Motor neuron (in vitro differentiated cells): ENCODE data around the gene TMEM121B. TPM values are rescaled to one million over a fixed set of nuclear protein-coding genes. Genes with fewer than 3 reads are reported as not detected.
A peak's percentile ranks its signal among the peaks of the same experiment; 100 is the strongest.

Experiments
- ATAC-seq, 8 experiments: fragments of 200-7000 bp; cut with Tn5 transposase; replicated peaks in 6 of 8; 2 replicates each; pipeline ENCODE4 v1.8.0; 2021; ENCODE audit warnings: mild to moderate bottlenecking in 8 of 8, moderate library complexity in 8 of 8
- H3K27ac ChIP-seq, 2 donors: fragments of 250-450 bp; sonication (Bioruptor Pico); 2 replicates each; pipeline ENCODE4 v1.9.0; 2021; ENCODE audit warnings: antibody characterized with exemption in 2 of 2, mild to moderate bottlenecking in 2 of 2, moderate library complexity in 1 of 2
- H3K4me1 ChIP-seq, 2 donors: fragments of 250-450 bp; sonication (Bioruptor Pico); replicated peaks in 1 of 2; 2 replicates each; pipeline ENCODE4 v1.6.1; 2021; ENCODE audit warnings: antibody characterized with exemption in 2 of 2, mild to moderate bottlenecking in 2 of 2, moderate library complexity in 1 of 2
- H3K4me3 ChIP-seq, 5 donors: fragments of 250-450 bp; sonication (Bioruptor Pico); 2 replicates each; pipeline ENCODE4 v1.9.0; 2021; ENCODE audit warnings: antibody characterized with exemption in 5 of 5, mild to moderate bottlenecking in 5 of 5, moderate library complexity in 4 of 5
- WGBS, 10 experiments: fragments of 450-650 bp; shearing (Covaris generic); methylation state at CpG; one replicate each; pipeline ENCODE4 v1.0.0; 2022; 5-methylcytosine and 5-hydroxymethylcytosine counted together
- in situ Hi-C, 9 experiments: fragments of 400-800 bp; cut with MboI; loops; one replicate each; pipeline ENCODE4 v1.15.0; 2021; ENCODE audit warnings: low sequenced_read_pairs in 9 of 9, low pct_unique_long_range_greater_than_20kb in 2 of 9; ENCODE audit not compliant: unreplicated experiment in 9 of 9
- total RNA-seq, 8 experiments: library from RNA; unstranded; fragments of 300-600 nt; gene quantifications; 2 replicates each; pipeline versions ENCODE4 v1.2.3 to v1.2.4, GENCODE V29; 2022

TMEM121B gene
- 10 to 100 TPM in 1 of 8 experiments, 1 to 10 TPM in 4, under 1 TPM in 3; 0.15 to 10.3 (median 4.9) TPM for total RNA-seq

DNA sequence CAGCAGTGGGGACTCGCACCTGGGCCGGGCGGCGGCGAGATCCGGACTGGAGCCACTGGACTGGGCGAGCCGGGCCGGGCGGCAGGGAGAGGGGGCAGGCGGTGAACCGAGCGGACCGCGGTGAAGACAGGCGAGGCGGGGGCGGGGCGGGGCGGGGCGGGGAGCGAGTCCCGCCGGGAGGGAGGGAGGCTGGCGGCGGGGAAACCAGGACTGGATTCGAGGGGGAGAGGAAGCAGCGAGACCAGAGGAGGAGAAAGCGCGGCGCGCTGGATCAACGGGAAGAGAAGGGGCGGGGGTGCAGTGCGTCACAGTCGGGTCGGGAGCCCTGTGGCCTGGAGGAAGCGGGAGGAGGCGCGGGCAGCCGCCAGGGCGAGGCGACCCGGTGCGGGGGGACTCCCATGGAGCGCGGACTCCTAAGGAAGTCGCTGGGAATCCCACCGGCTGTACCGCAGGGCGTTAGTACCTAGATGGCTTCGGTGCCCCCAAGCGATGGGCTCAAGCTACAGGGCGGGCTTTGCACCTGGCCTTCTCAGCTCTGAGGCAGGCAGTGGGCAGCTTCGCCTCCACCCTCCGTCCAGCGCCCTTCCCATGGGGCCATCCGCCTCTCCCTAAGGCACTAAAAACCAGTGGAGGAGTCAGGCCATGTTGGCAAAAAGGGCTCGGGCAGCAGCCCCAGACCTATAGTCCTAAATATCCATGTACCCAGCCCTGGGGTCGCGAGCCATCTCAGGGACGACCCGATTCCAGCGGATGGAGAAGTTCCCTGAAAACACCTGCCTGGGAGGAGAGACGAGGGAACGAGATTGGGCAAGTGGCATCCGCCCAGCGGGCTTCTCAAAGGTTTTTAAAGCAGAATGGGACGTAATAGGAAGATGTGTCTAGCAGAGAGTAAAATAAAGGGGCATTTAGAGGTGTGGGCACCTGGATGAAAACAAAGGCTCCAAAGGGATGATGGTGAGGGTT lies at the start of gene TMEM121B:
Gene TMEM121B (minus strand): TSS at position 128 of the 963 bp plus-strand sequence. CDS start 233 bp downstream, outside the sequence.
- peak within 1 kb of the TSS; percentile 61 to 74 (median 67) for H3K4me3 ChIP-seq
- H3K27ac ChIP-seq, result peak within 1 kb of the TSS; percentile 73 to 76
- H3K4me1 ChIP-seq, result peaks cover 11 to 28% of the 10 kb centered on the region in 2 donors
- WGBS, 10 experiments, result 0 to 53% (median 30%) methylated on average over 1 to 13 of the region's 69 CpGs; no CpG with 5 or more reads in 4 of the 10 experiments
- peak; percentile 86 to 93 (median 90) for ATAC-seq
- in situ Hi-C loops, result no loop called here

DNA sequence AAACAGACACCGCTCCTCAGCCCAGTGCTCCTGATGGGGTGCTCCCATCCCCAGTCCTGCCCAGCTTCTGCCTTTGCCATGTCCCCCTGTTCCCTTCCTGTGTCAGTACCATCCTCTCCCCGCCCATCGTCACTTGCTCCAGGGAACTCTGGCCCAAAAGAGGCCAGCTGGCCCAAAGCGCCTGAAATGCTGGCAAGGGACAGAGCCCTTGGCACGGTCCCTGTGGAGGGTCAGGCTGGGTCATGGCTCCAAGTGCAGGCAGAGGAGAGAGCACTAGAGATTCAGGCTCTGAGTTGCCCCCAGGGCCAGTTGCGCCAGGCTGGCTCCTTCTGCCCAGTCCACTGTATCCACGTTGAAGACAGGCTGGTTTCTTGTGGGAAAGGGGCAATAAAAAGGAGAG lies 46.3 kb upstream of the TMEM121B start:
- in situ Hi-C loops, result loop anchor here in 2 of 9 experiments (25.0 kb wide), 1 partner anchor 320 kb away; no protein-coding TSS in a partner anchor
- peaks cover 5 to 6% of the 10 kb centered on the region in 2 donors for H3K4me1 ChIP-seq
- WGBS, 10 experiments, result 0 to 100% (median 60%) methylated on average over 1 to 6 of the region's 7 CpGs; no CpG with 5 or more reads in 2 of the 10 experiments
- H3K27ac ChIP-seq, result no peak overlapping the region
- H3K4me3 ChIP-seq, result no peak overlapping the region
- ATAC-seq, result no peak

DNA sequence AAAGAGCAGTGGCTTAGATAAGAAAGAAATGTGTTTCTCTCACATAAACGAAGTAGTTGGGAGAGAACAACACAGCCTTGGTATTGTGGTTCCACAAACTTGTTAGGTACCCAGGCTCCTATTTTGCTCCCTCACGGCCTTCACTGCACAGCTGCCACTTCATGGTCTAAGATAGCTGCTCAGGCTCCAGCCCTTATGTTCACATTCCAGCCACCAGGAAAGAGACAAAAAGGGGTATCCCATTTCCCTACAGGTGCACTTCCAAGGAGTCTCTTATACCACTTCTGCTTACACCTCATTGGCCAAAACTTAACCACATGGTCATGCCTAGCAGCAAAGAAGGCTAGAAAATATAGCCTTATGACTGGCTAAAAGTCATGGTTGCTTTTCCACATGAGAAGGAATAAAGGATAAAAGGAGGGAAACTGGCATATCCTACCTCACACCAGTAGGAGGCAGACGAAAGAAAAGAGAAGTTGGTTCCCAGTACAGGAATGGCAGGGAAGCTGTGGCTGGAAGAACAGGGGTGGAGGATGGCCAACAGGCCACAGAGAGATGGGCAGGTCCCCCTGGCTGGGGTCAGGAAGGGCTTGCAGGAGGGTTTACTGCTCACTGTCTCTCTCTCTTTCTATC lies 43.3 kb upstream of the TMEM121B start:
- Histone ChIP-seq H3K27ac (no peak overlapping the region), H3K4me1 (peaks cover 3 to 6% of the 10 kb centered on the region in 2 donors), H3K4me3 (no peak overlapping the region)
- peak in 2 of 8 experiments; percentile 23 to 41 for ATAC-seq
- WGBS, 10 experiments, result 60 to 96% (median 80%) methylated on average over 1 to 3 of the region's 3 CpGs; no CpG with 5 or more reads in 2 of the 10 experiments
- in situ Hi-C loops, result loop anchor here in 2 of 9 experiments (25.0 kb wide), 1 partner anchor 323 kb away; no protein-coding TSS in a partner anchor

DNA sequence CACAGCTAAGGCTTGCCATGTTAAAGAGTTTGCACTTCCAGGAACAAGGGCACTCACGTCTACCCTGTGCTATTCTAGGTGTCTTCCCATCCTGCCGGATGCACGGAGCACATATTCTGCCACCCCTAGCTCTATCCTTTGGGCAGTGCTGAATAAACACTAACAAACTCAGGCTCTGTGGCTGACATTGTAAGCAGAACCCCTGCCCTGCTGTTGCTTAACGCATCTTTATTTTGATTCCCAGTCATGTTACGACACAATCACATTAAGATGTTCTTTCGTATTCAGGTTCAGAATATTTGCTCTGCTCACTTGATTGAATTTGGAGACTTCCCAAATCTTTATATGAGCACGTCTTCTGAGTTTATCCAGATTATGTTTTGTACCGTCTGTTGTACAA lies 41.6 kb upstream of the TMEM121B start:
- in situ Hi-C loops, result loop anchor here in 2 of 9 experiments (25.0 kb wide), 1 partner anchor 325 kb away; no protein-coding TSS in a partner anchor
- peaks cover 7 to 8% of the 10 kb centered on the region in 2 donors for H3K4me1 ChIP-seq
- no peak for ATAC-seq
- 67 to 100% (median 86%) methylated on average over 1 to 8 of the region's 8 CpGs for WGBS, 10 experiments
- no peak overlapping the region for H3K4me3 ChIP-seq
- no peak overlapping the region for H3K27ac ChIP-seq

DNA sequence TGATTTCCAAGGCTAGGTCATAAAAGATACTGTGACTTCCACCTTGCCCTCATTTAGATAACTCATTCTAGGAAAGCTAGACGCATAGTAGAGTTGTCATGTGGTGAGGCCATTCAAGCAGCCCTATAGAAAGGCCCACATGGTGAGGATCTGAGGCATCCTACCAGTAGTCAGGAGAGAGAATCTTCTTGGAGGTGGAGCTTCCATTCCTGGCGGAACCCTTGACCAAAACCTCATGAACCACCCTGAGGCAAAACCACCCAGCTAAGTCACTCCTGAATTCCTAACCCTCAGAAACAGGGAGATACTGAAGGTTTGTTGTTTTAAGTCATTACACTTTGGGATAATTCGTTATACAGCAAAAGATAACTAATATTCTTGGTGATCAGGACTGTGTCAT lies 40.8 kb upstream of the TMEM121B start:
- Histone ChIP-seq H3K27ac (no peak overlapping the region), H3K4me1 (peaks cover 11 to 16% of the 10 kb centered on the region in 2 donors), H3K4me3 (no peak overlapping the region)
- no peak for ATAC-seq
- 80 to 100% (median 98%) methylated on average over 1 to 3 of the region's 3 CpGs; no CpG with 5 or more reads in 2 of the 10 experiments for WGBS, 10 experiments
- in situ Hi-C loops, result loop anchor here in 2 of 9 experiments (25.0 kb wide), 1 partner anchor 325 kb away; no protein-coding TSS in a partner anchor

DNA sequence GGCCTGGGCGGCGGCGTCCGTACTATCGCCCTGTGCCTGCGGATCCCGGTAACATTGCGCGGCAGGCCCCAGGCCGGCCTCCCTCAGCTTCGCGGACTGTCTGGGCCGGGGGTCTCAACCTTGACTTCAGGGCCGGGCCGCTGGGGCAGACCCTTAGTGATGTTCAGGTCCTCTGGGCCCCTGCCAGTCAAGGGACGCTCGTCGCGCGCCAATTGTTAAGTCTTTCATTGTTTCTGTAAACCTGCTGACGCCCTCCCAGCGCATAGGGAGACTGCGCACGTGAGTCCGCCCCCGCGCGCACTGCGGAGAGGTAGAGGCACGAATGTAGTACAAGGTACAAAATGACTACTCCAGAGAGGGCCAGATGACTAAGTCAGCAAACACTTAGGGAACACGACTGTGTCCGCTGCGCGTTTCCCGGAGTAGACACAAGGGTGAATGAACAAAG lies 38.4 kb upstream of the TMEM121B start:
- 8 to 93% (median 18%) methylated on average over 4 to 7 of the region's 35 CpGs; no CpG with 5 or more reads in 7 of the 10 experiments for WGBS, 10 experiments
- peaks cover 23 to 29% of the 10 kb centered on the region in 2 donors for H3K4me1 ChIP-seq
- peak overlapping the region; percentile 57 to 87 (median 82) for H3K4me3 ChIP-seq
- ATAC-seq, result peak; percentile 10 to 42 (median 32)
- peak overlapping the region; percentile 53 to 76 for H3K27ac ChIP-seq
- in situ Hi-C loops, result loop anchor here in 2 of 9 experiments (25.0 kb wide), 1 partner anchor 328 kb away; no protein-coding TSS in a partner anchor

DNA sequence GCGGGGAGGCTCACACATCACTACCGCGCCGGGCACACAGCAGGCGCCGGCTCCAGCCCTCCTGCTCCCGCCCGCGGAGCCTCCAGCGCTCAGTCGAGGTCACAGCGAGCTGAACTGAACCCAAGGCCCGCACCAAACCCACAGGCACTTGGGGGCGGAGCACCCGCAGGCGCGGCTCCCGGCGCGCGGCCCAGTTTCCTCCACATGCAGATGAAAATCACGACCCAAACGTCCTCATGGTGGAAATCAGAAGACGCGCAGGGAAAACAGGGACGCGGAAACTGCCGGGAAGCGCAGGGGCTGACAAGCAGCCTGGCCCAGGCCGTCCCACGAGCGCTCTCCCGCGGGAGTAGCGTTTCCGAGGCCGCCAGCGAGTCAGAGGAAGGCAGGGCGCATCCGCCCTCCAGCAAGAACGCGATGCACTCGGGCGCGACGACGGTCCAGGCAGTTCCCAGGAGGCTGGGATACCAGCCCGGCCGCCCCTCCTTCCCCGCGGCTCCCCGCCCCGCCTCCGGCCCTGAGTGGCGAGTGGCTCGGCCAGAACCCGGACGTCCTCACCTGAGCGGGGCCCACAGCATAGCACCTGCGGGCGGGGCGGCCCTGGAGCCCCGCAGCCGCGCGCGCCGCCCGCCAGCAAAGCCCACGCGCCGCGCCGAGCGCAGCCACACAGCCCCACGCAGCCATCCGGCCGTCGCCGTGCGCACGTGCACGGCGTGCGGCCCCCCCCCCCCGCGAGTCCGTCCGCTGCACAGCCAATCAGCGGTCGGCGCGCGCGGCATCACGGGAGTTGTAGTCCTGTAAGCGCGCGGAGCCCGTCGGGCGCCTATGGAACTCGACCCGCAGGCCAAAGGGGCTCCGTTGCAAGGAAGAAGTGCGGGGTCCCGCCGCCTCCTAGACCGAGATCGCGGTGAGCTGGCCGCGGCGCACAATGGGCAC lies 37.7 kb upstream of the TMEM121B start, which contains the start of gene HDHD5:
Gene HDHD5 (minus strand): TSS at position 710 of the 936 bp plus-strand sequence. CDS start 26 bp downstream, at position 684.
- peak; percentile 83 to 90 (median 88) for ATAC-seq
- in situ Hi-C loops, result loop anchor here in 2 of 9 experiments (25.0 kb wide), 1 partner anchor 328 kb away; no protein-coding TSS in a partner anchor
- H3K4me1 ChIP-seq, result peaks cover 23 to 29% of the 10 kb centered on the region in 2 donors
- peak within 1 kb of the TSS; percentile 57 to 87 (median 82) for H3K4me3 ChIP-seq
- 0 to 2% (median 1%) methylated on average over 1 to 21 of the region's 114 CpGs; no CpG with 5 or more reads in 3 of the 10 experiments for WGBS, 10 experiments
- H3K27ac ChIP-seq, result peak within 1 kb of the TSS; percentile 53 to 76

DNA sequence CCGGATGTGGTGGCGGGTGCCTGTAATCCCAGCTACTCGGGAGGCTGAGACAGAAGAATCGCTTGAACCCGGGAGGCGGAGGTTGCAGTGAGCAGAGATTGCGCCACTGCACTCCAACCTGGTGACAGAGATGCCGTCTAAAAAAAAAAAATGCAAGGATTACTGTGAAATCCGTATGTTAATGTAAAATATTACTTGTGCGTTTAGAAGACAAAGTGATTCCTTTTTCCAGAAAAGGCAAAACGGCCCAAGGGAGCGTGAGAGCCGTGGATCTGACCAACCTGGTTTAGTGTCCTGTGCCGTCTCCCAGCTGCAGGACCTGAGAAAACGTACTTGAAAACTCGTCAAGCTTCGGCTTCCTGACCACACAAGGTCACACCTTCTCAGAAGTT lies 37.0 kb upstream of the TMEM121B start:
- no peak for ATAC-seq
- peak overlapping the region; percentile 57 to 87 (median 82) for H3K4me3 ChIP-seq
- peaks cover 23 to 29% of the 10 kb centered on the region in 2 donors for H3K4me1 ChIP-seq
- in situ Hi-C loops, result loop anchor here in 2 of 9 experiments (25.0 kb wide), 1 partner anchor 329 kb away; no protein-coding TSS in a partner anchor
- WGBS, 10 experiments, result 0 to 74% (median 28%) methylated on average over 2 to 12 of the region's 17 CpGs; no CpG with 5 or more reads in 2 of the 10 experiments
- peak overlapping the region; percentile 53 to 76 for H3K27ac ChIP-seq

DNA sequence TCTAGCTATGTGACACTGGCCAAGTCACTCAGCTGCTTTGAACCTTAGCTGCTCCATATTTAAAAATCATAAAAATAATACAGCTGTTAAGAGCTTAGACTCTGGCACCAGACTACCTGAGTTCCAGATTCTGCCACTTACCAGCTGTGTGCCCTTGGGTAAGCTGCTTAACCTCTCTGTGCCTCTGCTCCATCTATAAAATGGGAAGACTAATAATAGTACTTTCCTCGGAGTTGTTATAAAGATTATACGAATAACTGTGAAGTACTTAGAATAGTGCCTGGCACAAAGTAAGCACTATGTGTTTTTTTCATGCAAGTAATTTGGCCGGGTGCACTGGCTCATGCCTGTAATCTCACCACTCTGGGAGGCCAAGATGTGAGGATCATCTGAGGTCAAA lies 36.6 kb upstream of the TMEM121B start:
- in situ Hi-C loops, result loop anchor here in 2 of 9 experiments (25.0 kb wide), 1 partner anchor 330 kb away; no protein-coding TSS in a partner anchor
- peaks cover 23 to 29% of the 10 kb centered on the region in 2 donors for H3K4me1 ChIP-seq
- H3K4me3 ChIP-seq, result peak overlapping the region; percentile 57 to 87 (median 82)
- no peak for ATAC-seq
- H3K27ac ChIP-seq, result no peak overlapping the region
- WGBS, 10 experiments, result 58 to 100% (median 93%) methylated on average over 1 to 2 of the region's 3 CpGs; no CpG with 5 or more reads in 6 of the 10 experiments

DNA sequence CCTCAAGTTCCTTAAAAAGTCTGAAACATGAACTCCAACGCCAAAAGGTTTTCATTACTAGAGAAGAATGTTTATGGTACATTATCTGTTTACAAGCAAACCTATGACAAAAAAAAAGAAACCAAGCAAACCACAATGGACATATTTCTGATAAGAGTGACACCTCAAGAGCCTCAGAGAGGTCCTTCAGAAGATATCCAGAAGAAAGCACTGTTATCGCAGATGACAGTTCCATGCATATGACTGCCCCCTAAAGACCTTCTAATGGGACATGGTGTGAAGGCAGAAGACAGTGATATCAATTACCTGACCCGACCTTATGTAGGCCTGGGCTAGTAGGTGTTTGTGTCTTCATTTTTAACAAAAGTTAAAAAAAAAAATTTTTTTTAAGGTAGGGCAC lies 34.8 kb upstream of the TMEM121B start:
- Histone ChIP-seq H3K27ac (no peak overlapping the region), H3K4me1 (peaks cover 23 to 29% of the 10 kb centered on the region in 2 donors), H3K4me3 (no peak overlapping the region)
- 31 to 100% (median 77%) methylated on average over 1 to 3 of the region's 3 CpGs for WGBS, 10 experiments
- ATAC-seq, result no peak
- in situ Hi-C loops, result loop anchor here in 2 of 9 experiments (25.0 kb wide), 1 partner anchor 331 kb away; no protein-coding TSS in a partner anchor

DNA sequence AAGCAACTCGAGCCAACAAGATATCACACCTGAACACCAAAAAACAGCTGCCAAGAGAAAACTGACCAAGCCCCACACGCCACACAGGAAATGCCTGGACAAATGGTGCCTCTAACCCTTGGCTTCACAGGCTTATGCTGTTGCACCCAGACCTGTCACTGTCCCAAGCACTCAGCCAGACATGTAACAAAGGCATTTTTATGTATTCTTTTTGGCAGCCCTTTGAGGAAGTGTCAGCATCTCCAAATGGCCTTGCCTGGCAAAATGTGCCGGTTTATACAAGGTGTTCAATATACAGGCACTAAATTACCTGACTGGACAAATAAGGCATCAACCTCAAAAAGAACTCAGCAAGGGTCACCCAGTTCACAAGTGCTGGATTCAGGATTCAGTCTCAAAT lies 31.8 kb upstream of the TMEM121B start:
- 65 to 100% (median 100%) methylated on average over 1 to 3 of the region's 3 CpGs; no CpG with 5 or more reads in 5 of the 10 experiments for WGBS, 10 experiments
- Histone ChIP-seq H3K4me1 (peaks cover 18 to 23% of the 10 kb centered on the region in 2 donors), H3K27ac (no peak overlapping the region), H3K4me3 (no peak overlapping the region)
- in situ Hi-C loops, result loop anchor here in 2 of 9 experiments (25.0 kb wide), 1 partner anchor 334 kb away; no protein-coding TSS in a partner anchor
- no peak for ATAC-seq
